Testis (tissue), 2 donors: Measurements from ENCODE around the gene PRSS48.

Source experiments
- POLR2A ChIP-seq: fragments of 450-650 bp; IDR thresholded peaks from one replicate; pipeline ENCODE4 v1.6.1; 2017; ENCODE audit warnings: antibody characterized with exemption, mild to moderate bottlenecking, moderate library complexity
- TF ChIP-seq, protein P1 (sequence below), 3 experiments: fragments of 450-650 bp in 2 of 3; fragments of 200-600 bp in 1 of 3; sonication (generic) in 1 of 3; IDR thresholded peaks; one replicate each; pipeline ENCODE4 v1.5.1; 2016 to 2019; ENCODE audit warnings: antibody characterized with exemption in 3 of 3, mild to moderate bottlenecking in 2 of 3, moderate library complexity in 1 of 3

DNA sequence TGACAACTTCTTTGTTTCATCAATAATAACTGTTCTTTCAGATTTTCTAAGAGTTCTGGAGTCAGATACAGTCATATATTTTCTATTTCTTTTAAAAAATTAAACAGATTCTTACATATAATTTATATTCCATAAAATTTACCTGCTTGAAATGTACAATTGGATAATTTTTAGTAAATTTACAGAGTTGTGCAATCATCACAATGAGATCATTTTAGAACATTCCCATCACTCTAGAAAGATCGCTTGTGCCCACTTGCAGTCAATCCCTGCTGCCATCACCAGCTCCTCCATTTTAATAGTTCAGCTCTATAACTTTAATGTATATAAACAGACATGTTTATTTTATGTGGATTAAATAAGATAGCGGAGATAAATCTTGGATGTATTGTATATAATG is 29.6 kb upstream of the PRSS48 start:
- TF ChIP-seq, protein P1, sequence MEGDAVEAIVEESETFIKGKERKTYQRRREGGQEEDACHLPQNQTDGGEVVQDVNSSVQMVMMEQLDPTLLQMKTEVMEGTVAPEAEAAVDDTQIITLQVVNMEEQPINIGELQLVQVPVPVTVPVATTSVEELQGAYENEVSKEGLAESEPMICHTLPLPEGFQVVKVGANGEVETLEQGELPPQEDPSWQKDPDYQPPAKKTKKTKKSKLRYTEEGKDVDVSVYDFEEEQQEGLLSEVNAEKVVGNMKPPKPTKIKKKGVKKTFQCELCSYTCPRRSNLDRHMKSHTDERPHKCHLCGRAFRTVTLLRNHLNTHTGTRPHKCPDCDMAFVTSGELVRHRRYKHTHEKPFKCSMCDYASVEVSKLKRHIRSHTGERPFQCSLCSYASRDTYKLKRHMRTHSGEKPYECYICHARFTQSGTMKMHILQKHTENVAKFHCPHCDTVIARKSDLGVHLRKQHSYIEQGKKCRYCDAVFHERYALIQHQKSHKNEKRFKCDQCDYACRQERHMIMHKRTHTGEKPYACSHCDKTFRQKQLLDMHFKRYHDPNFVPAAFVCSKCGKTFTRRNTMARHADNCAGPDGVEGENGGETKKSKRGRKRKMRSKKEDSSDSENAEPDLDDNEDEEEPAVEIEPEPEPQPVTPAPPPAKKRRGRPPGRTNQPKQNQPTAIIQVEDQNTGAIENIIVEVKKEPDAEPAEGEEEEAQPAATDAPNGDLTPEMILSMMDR (IDR thresholded peaks at IDR 0.05) = no peak
- TF ChIP-seq POLR2A = no peak
